GM18507 (cell line): Measurements from ENCODE around the gene RAB40B.
"Not testable (repeated sequence)": the region's sequence is repeated elsewhere in the genome, so short reads cannot be mapped to it uniquely, and the experiment has no call there.

ENCODE experiments used
- DNase-seq: peaks from one replicate; pipeline ENCODE4 v3.0.0; 2011; ENCODE audit warnings: low read depth; ENCODE audit not compliant: insufficient read length; ENCODE audit errors: extremely low spot score
- FAIRE-seq: peaks from 2 replicates; lab custom pipeline; 2011; peaks lifted over from hg19 to GRCh38; lab: Jason Lieb, UNC

Gene RAB40B

GRCh38 chr17:82698065-82698973 lies at the start of gene RAB40B:
Gene RAB40B, minus strand, starts transcription at chr17:82698698. Its CDS starts 102 bp downstream, at chr17:82698596.
- FAIRE-seq = peak; percentile 93

GRCh38 chr17:82745524-82745923 lies 47.0 kb upstream of the RAB40B start:
- no peak for DNase-seq
- no peak for FAIRE-seq

More at GRCh38 chr17:82698065-82698973, at the start of gene RAB40B:
- DNase-seq = peak; percentile 98

- FAIRE-seq, DNase-seq: not testable (repeated sequence)
Measured at GRCh38 chr17:82744736-82745135, 46.2 kb upstream of the RAB40B start.

GRCh38 chr17:82743344-82744219 lies 45.1 kb upstream of the RAB40B start:
- FAIRE-seq (no peak), DNase-seq (no peak)

GRCh38 chr17:82740906-82741759 lies 42.6 kb upstream of the RAB40B start:
- DNase-seq = no peak
- no peak for FAIRE-seq

GRCh38 chr17:82737967-82738877 lies 39.7 kb upstream of the RAB40B start:
- FAIRE-seq (no peak), DNase-seq (no peak)

- FAIRE-seq = no peak
- no peak for DNase-seq
Measured at GRCh38 chr17:82736511-82737185, 38.1 kb upstream of the RAB40B start.

GRCh38 chr17:82734987-82735866 lies 36.7 kb upstream of the RAB40B start, which contains the start of gene FN3K:
Gene FN3K, plus strand, starts transcription at chr17:82735615. Its CDS starts 22 bp downstream, at chr17:82735637.
- no peak for DNase-seq

GRCh38 chr17:82732118-82732743 lies 33.7 kb upstream of the RAB40B start:
- DNase-seq (no peak), FAIRE-seq (no peak)

More at GRCh38 chr17:82734987-82735866, 36.7 kb upstream of the RAB40B start, which contains the start of gene FN3K:
- FAIRE-seq = no peak

- FAIRE-seq (no peak), DNase-seq (no peak)
Measured at GRCh38 chr17:82729479-82730260, 31.2 kb upstream of the RAB40B start.

GRCh38 chr17:82726427-82726826 lies 27.9 kb upstream of the RAB40B start:
- no peak for DNase-seq
- FAIRE-seq = no peak

GRCh38 chr17:82723169-82723807 lies 24.8 kb upstream of the RAB40B start:
- FAIRE-seq (no peak), DNase-seq (no peak)

GRCh38 chr17:82722341-82723013 lies 24.0 kb upstream of the RAB40B start:
- FAIRE-seq = no peak
- DNase-seq = no peak

- FAIRE-seq = no peak
- no peak for DNase-seq
Measured at GRCh38 chr17:82720204-82720603, 21.7 kb upstream of the RAB40B start.
